Measurements from ENCODE around the gene OR5K3.

GRCh38 chr3:98360681-98361080, 29.8 kb upstream of the OR5K3 start:
- no peak for TF ChIP-seq NFYB (IDR thresholded peaks at IDR 0.05; ENCODE audit: extremely low read depth, insufficient read length)
- no peak for TF ChIP-seq ZNF589 (CRISPR knock-in tag; IDR thresholded peaks at IDR 0.05; ENCODE audit: low read depth)
- no peak for TF ChIP-seq CTCF (IDR thresholded peaks at IDR 0.05 in 2 of 3, conservative IDR thresholded peaks at IDR 0.05 in 1 of 3; ENCODE audit: insufficient read depth in 2 of 3, low read depth in 1 of 3, low read length in 3 of 3)
